Choroid plexus epithelial cell (primary cell): Measurements from ENCODE around the gene CPSF3.

Experiments
- DNase-seq: peaks from one replicate; pipeline ENCODE4 v3.0.0-alpha.2; 2010; ENCODE audit warnings: low read depth
- H3K4me3 ChIP-seq: 2 replicates; pipeline ENCODE4 v1.5.1; 2011; ENCODE audit warnings: low read depth, mild to moderate bottlenecking, control low read depth, low read length, moderate library complexity
- TF ChIP-seq, protein P1 (sequence below): conservative IDR thresholded peaks from 2 replicates; pipeline ENCODE4 v1.5.1; 2011; ENCODE audit warnings: low read depth, mild to moderate bottlenecking, control low read depth, inconsistent platforms, low read length, moderate library complexity

Gene CPSF3

DNA sequence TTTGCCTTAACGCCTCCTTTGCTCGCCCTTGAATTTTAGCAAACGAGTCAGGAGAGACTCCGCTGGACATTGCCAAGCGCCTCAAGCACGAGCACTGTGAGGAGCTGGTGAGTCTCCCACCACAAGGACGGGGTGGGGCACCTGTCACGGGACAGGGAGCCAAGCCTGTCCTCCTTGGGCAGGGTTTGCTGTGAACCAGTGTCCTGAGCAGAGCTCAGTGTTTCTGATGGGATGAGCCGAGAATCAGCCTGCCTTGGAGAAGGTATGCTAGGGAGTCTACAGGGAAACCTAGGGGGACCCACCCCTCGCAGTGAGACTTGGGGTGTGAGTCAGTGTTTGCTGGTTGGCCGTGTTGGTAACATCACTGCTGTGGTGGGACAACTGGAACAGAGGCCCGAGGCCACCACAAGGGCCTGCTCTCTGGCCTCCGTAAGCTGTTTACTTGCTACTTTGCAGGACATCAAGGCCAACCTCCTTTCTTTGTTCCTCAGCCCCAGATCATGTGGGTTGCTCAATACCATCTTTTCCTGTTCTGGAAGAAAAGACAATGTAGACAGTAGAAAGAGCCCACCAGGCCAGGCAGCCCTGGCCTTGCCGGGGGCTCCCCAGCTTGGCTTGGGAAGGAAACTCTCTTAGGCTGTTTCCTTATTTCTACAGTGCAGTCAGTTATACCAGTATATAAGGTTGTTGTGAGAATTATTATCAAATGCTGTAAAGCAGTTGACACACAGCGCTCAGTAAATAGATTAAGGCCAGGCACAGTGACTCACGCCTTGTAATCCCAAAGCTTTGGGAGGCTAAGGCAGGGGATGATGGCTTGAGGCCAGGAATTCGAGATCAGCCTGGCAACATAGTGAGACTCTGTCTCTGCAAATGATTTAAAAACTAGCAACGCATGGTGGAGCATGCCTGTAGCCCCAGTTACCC, 42.5 kb upstream of the CPSF3 start:
- TF ChIP-seq, protein P1, sequence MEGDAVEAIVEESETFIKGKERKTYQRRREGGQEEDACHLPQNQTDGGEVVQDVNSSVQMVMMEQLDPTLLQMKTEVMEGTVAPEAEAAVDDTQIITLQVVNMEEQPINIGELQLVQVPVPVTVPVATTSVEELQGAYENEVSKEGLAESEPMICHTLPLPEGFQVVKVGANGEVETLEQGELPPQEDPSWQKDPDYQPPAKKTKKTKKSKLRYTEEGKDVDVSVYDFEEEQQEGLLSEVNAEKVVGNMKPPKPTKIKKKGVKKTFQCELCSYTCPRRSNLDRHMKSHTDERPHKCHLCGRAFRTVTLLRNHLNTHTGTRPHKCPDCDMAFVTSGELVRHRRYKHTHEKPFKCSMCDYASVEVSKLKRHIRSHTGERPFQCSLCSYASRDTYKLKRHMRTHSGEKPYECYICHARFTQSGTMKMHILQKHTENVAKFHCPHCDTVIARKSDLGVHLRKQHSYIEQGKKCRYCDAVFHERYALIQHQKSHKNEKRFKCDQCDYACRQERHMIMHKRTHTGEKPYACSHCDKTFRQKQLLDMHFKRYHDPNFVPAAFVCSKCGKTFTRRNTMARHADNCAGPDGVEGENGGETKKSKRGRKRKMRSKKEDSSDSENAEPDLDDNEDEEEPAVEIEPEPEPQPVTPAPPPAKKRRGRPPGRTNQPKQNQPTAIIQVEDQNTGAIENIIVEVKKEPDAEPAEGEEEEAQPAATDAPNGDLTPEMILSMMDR, result no peak
- no peak overlapping the region for H3K4me3 ChIP-seq
- DNase-seq, result peak; percentile 91

DNA sequence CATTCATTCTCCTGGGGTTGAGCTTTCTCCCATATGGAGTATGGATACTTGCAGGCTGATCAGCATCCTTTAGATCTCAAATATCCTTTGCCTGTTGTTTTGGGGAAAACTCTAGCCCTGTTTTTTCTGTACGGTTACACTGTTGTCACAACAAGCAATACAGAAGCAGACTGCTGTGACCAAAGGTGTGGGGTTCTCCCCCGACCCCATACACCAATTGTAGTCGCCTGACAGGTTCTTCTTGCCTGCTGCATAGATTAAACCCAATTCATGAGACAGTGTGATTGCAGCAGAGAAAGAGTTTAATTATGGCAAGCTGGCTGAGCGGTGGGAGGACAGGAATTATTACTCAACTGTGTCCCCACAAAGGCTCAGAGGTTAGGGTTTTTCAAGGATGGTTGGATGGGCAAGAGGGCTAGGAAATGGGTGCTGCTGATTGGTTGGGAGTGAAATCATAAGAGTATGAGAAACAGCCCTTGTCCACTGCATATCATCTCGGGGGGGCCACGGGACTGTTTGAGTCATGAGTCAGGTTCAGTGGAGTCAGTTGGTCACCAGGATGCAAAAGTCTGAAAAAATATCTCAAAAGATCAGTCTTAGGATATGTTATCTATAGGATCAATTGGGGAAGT, 40.7 kb upstream of the CPSF3 start:
- TF ChIP-seq, protein P1, result no peak

DNA sequence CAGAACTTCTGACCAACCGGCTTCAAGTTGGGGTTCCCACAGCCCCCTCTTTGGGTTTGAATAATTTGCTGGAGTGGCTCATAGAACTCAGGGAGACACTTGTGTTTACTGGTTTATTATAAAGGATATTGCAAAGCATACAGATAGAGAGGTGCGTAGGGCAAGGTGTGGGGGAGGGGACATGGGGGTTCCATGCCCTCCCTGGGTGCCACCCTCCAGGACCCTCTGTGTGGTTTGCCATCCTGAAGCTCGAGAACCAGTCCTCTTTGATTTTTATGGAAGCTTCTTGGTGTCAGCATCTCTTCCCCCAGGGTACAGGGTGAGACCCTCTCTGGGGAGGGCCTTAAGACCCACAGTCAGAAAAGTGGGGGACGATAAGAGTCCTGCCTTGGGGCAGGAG, 38.9 kb upstream of the CPSF3 start:
- no peak overlapping the region for H3K4me3 ChIP-seq
- TF ChIP-seq, protein P1, result no peak
- no peak for DNase-seq

More for the DNA sequence above, 40.7 kb upstream of the CPSF3 start:
- H3K4me3 ChIP-seq, result no peak overlapping the region
- peak; percentile 44 for DNase-seq

DNA sequence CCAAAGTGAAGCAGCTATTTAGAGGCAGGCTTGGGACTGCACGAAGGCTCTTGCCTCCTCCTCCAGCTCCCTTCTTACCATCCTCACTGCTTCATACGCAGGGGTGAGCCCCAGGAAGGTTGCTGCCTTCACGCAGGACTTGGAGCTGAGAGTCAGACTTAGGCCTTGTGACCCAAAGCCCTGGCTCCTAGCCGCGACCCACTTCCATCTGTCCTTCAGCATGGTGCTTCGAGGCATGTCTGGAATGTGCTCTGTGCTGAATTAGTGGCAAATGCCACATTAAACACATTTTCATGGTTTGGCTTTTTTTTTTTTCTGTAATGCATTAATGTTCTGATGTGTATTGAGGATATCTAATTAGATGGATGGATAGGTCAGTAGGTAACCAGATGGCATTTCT, 37.6 kb upstream of the CPSF3 start:
- TF ChIP-seq, protein P1, result no peak
- DNase-seq, result no peak
- H3K4me3 ChIP-seq, result no peak overlapping the region

DNA sequence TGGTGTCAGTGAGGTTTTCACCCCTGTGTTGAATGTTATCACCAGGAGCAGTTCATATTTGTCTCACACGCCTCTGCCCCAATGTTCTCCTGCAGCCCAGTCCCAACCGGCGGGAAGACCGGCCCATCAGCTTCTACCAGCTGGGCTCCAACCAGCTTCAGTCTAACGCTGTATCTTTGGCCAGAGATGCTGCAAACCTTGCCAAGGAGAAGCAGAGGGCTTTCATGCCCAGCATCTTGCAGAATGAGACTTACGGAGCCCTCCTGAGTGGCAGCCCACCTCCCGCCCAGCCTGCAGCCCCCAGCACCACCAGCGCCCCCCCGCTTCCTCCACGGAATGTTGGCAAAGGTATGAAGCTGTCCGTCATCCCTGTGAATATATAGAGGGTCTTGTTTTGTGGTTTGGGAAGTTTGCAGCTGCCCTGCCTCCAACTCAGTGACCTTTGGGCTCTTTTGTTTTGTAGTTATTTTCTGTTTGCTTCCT, 35.2 kb upstream of the CPSF3 start:
- no peak for DNase-seq
- H3K4me3 ChIP-seq, result no peak overlapping the region
- TF ChIP-seq, protein P1, result no peak

DNA sequence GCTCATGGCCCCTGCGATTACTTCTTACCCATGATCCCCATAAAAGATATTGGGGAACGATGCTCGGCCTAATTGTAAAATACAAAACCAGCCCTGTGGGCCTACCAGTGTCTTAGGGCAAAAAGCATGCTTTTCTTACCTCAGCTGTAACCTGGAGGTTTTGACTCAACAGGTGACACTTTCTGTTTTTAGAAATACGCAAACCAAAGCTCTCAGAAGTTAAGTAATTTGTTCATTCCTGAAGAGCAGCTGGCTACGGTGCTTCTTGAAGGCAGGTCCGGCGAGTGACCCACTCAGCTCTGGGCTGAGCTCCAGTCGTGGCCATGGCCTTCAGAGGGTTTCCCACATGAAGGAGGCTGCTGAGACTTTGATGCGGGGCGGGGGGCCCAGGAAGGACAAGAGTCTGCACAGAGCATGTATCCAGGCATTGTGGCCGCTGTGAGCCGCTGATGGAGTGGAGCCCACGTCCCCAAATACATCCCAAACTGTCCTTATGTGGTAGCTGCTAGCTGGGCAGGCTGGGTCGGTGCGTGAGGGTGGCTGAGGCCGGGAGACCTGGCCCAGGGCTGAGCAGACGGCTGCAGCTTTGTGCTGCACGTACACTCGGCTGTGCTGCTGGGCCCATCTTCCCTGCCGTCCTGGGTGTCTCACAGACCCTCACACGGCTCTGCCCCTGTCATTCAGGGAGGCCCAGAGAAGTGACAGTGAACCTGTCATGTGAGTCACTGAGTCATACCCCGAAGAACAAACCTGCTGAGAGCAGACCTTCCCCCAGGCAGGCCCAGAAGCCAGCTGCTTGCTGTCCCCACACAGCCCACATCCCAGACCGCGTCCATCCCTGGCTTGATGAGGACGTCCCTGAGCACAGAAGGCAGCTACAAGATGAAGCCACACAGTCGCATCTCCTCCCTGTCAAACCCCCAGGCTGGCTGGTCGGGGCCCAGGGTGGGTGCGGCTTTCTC, 34.2 kb upstream of the CPSF3 start:
- no peak for DNase-seq
- no peak overlapping the region for H3K4me3 ChIP-seq
- TF ChIP-seq, protein P1, result no peak
